Loucy (cell line): Measurements from ENCODE around the gene TAS2R40.

Experiments used
- H2AFZ ChIP-seq: fragments of 200-600 bp; sonication (generic); 2 replicates; pipeline ENCODE4 v1.6.0; 2016; ENCODE audit warnings: antibody characterized with exemption, mild to moderate bottlenecking, low read length, moderate library complexity
- H3F3A ChIP-seq: fragments of 200-600 bp; 2 replicates; pipeline ENCODE4 v1.6.0; 2016; ENCODE audit warnings: antibody characterized with exemption, low read depth, mild to moderate bottlenecking
- H3K27me3 ChIP-seq: fragments of 200-600 bp; sonication (generic); 2 replicates; pipeline ENCODE4 v1.6.1; 2014; ENCODE audit warnings: low read length, mild to moderate bottlenecking; ENCODE audit not compliant: insufficient read depth, poor library complexity, severe bottlenecking
- H3K36me3 ChIP-seq: fragments of 200-600 bp; sonication (generic); 2 replicates; pipeline ENCODE4 v1.6.1; 2016; ENCODE audit warnings: low read length; ENCODE audit not compliant: insufficient read depth
- H3K4me1 ChIP-seq: fragments of 200-600 bp; sonication (generic); 2 replicates; pipeline ENCODE4 v1.5.1; 2014; ENCODE audit warnings: low read length, mild to moderate bottlenecking; ENCODE audit not compliant: insufficient read depth, poor library complexity, severe bottlenecking
- H3K4me2 ChIP-seq: fragments of 200-600 bp; sonication (generic); 2 replicates; pipeline ENCODE4 v1.6.0; 2014; ENCODE audit warnings: antibody characterized with exemption, low read length, low read depth, mild to moderate bottlenecking; ENCODE audit not compliant: poor library complexity, severe bottlenecking
- H3K4me3 ChIP-seq: fragments of 200-600 bp; sonication (generic); 2 replicates; pipeline ENCODE4 v1.5.1; 2014; ENCODE audit warnings: low read length, mild to moderate bottlenecking, mixed read lengths; ENCODE audit not compliant: poor library complexity, severe bottlenecking
- H3K79me2 ChIP-seq: fragments of 200-600 bp; sonication (generic); 2 replicates; pipeline ENCODE4 v1.6.1; 2014; ENCODE audit warnings: low read length; ENCODE audit not compliant: insufficient read depth
- H3K9ac ChIP-seq: fragments of 200-600 bp; sonication (generic); 2 replicates; pipeline ENCODE4 v1.6.0; 2014; ENCODE audit warnings: mild to moderate bottlenecking, low read depth, low read length, moderate library complexity; ENCODE audit not compliant: poor library complexity, severe bottlenecking
- H3K9me2 ChIP-seq: fragments of 200-600 bp; sonication (generic); replicated peaks from 2 replicates; pipeline ENCODE4 v1.6.1; 2016; ENCODE audit warnings: low read depth, low read length, mixed read lengths
- H3K9me3 ChIP-seq: fragments of 200-600 bp; sonication (generic); 2 replicates; pipeline ENCODE4 v1.6.1; 2014; ENCODE audit warnings: mild to moderate bottlenecking, antibody characterized with exemption, low read length, low read depth; ENCODE audit not compliant: insufficient read depth
- H4K20me1 ChIP-seq: fragments of 200-600 bp; sonication (generic); 2 replicates; pipeline ENCODE4 v1.6.0; 2014; ENCODE audit warnings: antibody characterized with exemption, low read length, mild to moderate bottlenecking; ENCODE audit not compliant: insufficient read depth, poor library complexity, severe bottlenecking
- EZH2phosphoT487 ChIP-seq: fragments of 200-600 bp; IDR thresholded peaks from 2 replicates; pipeline ENCODE4 v1.6.1; 2018; ENCODE audit warnings: antibody characterized with exemption, mild to moderate bottlenecking, moderate library complexity, borderline replicate concordance
- TF ChIP-seq, protein P1 (sequence below): fragments of 200-600 bp; sonication (generic); conservative IDR thresholded peaks from 2 replicates; pipeline ENCODE4 v1.5.1; 2014; ENCODE audit warnings: mild to moderate bottlenecking, antibody characterized with exemption, low read length

The TAS2R40 gene

DNA sequence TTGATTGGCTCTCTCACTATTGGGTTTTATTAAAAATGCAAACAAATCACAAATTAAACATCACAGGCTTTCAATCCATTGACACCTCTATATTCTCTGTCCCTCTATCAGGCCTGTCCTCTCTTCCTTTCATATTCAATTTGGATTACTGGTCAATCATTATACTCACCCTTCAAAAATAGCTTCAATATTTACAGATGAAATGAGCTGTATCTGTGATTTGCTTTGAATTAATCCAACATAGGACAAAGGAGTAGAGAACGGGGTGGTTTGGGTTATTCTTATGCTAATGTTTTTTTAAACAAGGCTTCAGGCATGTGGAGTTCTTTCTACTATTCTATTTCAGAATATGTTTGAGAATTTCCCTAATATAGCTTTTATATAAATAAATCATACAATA lies 36.3 kb upstream of the TAS2R40 start:
- Histone ChIP-seq H3K4me2 (no peak overlapping the region), H4K20me1 (no peaks in the 10 kb centered on the region), H3K9me3 (no peaks in the 10 kb centered on the region), H3K4me1 (peaks cover 5% of the 10 kb centered on the region), H3K9ac (no peak overlapping the region), H3K9me2 (no peaks in the 10 kb centered on the region), H3K79me2 (no peaks in the 10 kb centered on the region), H3K4me3 (no peak overlapping the region), H2AFZ (no peak overlapping the region), H3K36me3 (no peaks in the 10 kb centered on the region), H3K27me3 (no peaks in the 10 kb centered on the region), H3F3A (no peaks in the 10 kb centered on the region)
- TF ChIP-seq EZH2phosphoT487 = no peak
- TF ChIP-seq, protein P1, sequence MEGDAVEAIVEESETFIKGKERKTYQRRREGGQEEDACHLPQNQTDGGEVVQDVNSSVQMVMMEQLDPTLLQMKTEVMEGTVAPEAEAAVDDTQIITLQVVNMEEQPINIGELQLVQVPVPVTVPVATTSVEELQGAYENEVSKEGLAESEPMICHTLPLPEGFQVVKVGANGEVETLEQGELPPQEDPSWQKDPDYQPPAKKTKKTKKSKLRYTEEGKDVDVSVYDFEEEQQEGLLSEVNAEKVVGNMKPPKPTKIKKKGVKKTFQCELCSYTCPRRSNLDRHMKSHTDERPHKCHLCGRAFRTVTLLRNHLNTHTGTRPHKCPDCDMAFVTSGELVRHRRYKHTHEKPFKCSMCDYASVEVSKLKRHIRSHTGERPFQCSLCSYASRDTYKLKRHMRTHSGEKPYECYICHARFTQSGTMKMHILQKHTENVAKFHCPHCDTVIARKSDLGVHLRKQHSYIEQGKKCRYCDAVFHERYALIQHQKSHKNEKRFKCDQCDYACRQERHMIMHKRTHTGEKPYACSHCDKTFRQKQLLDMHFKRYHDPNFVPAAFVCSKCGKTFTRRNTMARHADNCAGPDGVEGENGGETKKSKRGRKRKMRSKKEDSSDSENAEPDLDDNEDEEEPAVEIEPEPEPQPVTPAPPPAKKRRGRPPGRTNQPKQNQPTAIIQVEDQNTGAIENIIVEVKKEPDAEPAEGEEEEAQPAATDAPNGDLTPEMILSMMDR = no peak

DNA sequence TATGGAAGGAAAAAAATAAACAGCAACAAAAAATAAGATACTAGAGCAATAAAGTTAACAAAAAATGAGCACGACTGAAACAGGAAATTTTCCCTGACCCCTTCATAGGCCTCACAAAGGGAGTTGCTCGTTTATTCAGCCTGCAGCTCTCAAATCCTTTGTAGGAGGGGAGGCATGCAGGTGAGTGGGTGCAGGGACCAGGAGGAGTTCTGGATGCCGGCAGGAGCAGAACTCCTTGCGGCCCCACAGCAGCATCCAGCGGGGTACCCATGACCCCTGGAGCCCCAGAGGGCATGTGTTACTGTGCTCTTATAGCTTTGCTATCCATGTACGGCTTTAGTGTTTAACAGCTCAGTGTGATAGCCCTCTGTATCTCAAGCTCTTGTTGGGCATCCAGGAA lies 32.8 kb upstream of the TAS2R40 start:
- H3F3A ChIP-seq = no peaks in the 10 kb centered on the region
- H3K9ac ChIP-seq = no peak overlapping the region
- no peaks in the 10 kb centered on the region for H3K9me2 ChIP-seq
- no peaks in the 10 kb centered on the region for H3K36me3 ChIP-seq
- H3K4me2 ChIP-seq = no peak overlapping the region
- TF ChIP-seq, protein P1 = no peak
- no peak for TF ChIP-seq EZH2phosphoT487
- no peak overlapping the region for H2AFZ ChIP-seq
- H3K27me3 ChIP-seq = no peaks in the 10 kb centered on the region
- peaks cover 5% of the 10 kb centered on the region for H3K4me1 ChIP-seq
- H3K79me2 ChIP-seq = no peaks in the 10 kb centered on the region
- H3K4me3 ChIP-seq = no peak overlapping the region
- no peaks in the 10 kb centered on the region for H3K9me3 ChIP-seq
- no peaks in the 10 kb centered on the region for H4K20me1 ChIP-seq

DNA sequence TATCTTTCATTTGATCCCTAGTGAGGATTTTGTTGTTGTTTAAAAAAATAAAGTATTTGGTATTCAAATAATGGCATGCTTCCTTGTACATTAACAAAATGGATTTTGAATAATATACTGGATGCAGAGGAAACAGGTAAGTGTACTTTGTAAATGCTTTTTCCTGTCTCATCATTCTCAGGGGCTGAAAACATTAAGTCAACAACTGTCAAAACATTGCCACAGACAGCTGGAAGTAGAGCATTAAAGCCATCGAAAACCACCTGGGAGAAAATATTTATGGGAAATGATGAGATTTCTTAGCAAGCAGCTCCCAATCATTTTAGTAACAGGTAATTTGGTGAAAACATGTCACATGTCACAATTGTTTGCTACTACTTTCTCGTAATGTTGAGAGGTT lies 28.0 kb upstream of the TAS2R40 start:
- Histone ChIP-seq H3K9ac (no peak overlapping the region), H3K9me3 (0 out of 2 replicates have a peak, but pooled peaks cover 5% of the 10 kb centered on the region), H3F3A (no peaks in the 10 kb centered on the region), H4K20me1 (no peaks in the 10 kb centered on the region), H3K9me2 (no peaks in the 10 kb centered on the region), H3K36me3 (no peaks in the 10 kb centered on the region), H3K4me2 (no peak overlapping the region), H2AFZ (no peak overlapping the region), H3K4me1 (peaks cover 5% of the 10 kb centered on the region), H3K27me3 (no peaks in the 10 kb centered on the region), H3K4me3 (no peak overlapping the region), H3K79me2 (no peaks in the 10 kb centered on the region)
- TF ChIP-seq, protein P1 = no peak
- TF ChIP-seq EZH2phosphoT487 = no peak
